ENCODE measurements around the gene PIGU. TPM values are rescaled to one million over a fixed set of nuclear protein-coding genes. Genes with fewer than 3 reads are reported as not detected.
"Not testable (repeated sequence)": the region's sequence is repeated elsewhere in the genome, so short reads cannot be mapped to it uniquely, and the experiment has no call there.

The PIGU gene
- total RNA-seq (17.3 TPM), polyA plus RNA-seq (19.1 TPM)

- no peaks in the 10 kb centered on the region for H3K4me1 ChIP-seq (ENCODE audit: insufficient read depth)
- under 1% methylated on average over 64 of the region's 64 CpGs for WGBS
- peak; percentile 89 for DNase-seq (ENCODE audit: extremely low spot score)
- H3K36me3 ChIP-seq (ENCODE audit: insufficient read depth), result no peaks in the 10 kb centered on the region
- peak within 1 kb of the TSS; percentile 4 for H3K27ac ChIP-seq (ENCODE audit: low read depth)
- peak within 1 kb of the TSS; percentile 66 for H3K4me3 ChIP-seq (ENCODE audit: low read depth, low read length)
Observed at GRCh38 chr20:34676642-34677373, at the start of gene PIGU. Gene PIGU (minus strand): TSS chr20:34677092. CDS start chr20:34677085, 7 bp downstream.

- no peak overlapping the region for H3K27ac ChIP-seq (ENCODE audit: low read depth)
- H3K36me3 ChIP-seq (ENCODE audit: insufficient read depth), result no peaks in the 10 kb centered on the region
- 85% methylated on average over 3 of the region's 3 CpGs for WGBS
- no peaks in the 10 kb centered on the region for H3K4me1 ChIP-seq (ENCODE audit: insufficient read depth)
- DNase-seq (ENCODE audit: extremely low spot score), result no peak
- no peak overlapping the region for H3K4me3 ChIP-seq (ENCODE audit: low read depth, low read length)
Observed at GRCh38 chr20:34724172-34724571, 47.3 kb upstream of the PIGU start.

- H3K4me1 ChIP-seq (ENCODE audit: insufficient read depth); H3K4me3 ChIP-seq (ENCODE audit: low read depth, low read length); H3K36me3 ChIP-seq (ENCODE audit: insufficient read depth); H3K27ac ChIP-seq (ENCODE audit: low read depth); DNase-seq (ENCODE audit: extremely low spot score): not testable (repeated sequence)
- 97% methylated on average over 3 of the region's 3 CpGs for whole genome bisulfite sequencing
Observed at GRCh38 chr20:34722560-34722959, 45.7 kb upstream of the PIGU start.

GRCh38 chr20:34720266-34720665 lies 43.4 kb upstream of the PIGU start:
- H3K36me3 ChIP-seq (ENCODE audit: insufficient read depth), result peaks cover 2% of the 10 kb centered on the region
- DNase-seq (ENCODE audit: extremely low spot score), result no peak
- 29% methylated on average over 2 of the region's 2 CpGs for WGBS
- H3K4me1 ChIP-seq (ENCODE audit: insufficient read depth), result no peaks in the 10 kb centered on the region
- H3K4me3 ChIP-seq (ENCODE audit: low read depth, low read length), result no peak overlapping the region
- H3K27ac ChIP-seq (ENCODE audit: low read depth), result no peak overlapping the region

GRCh38 chr20:34719242-34720017 lies 42.5 kb upstream of the PIGU start:
- H3K27ac ChIP-seq (ENCODE audit: low read depth); H3K4me3 ChIP-seq (ENCODE audit: low read depth, low read length); DNase-seq (ENCODE audit: extremely low spot score); H3K4me1 ChIP-seq (ENCODE audit: insufficient read depth); H3K36me3 ChIP-seq (ENCODE audit: insufficient read depth): not testable (repeated sequence)
- WGBS, result 93% methylated on average over 13 of the region's 13 CpGs

GRCh38 chr20:34717230-34718095 lies 40.6 kb upstream of the PIGU start:
- peaks cover 5% of the 10 kb centered on the region for H3K36me3 ChIP-seq (ENCODE audit: insufficient read depth)
- 88% methylated on average over 9 of the region's 9 CpGs for WGBS
- H3K4me3 ChIP-seq (ENCODE audit: low read depth, low read length), result no peak overlapping the region
- no peak overlapping the region for H3K27ac ChIP-seq (ENCODE audit: low read depth)
- DNase-seq (ENCODE audit: extremely low spot score), result no peak
- H3K4me1 ChIP-seq (ENCODE audit: insufficient read depth), result no peaks in the 10 kb centered on the region

GRCh38 chr20:34716921-34717229 lies 40.0 kb upstream of the PIGU start:
- H3K27ac ChIP-seq (ENCODE audit: low read depth), result no peak overlapping the region
- 95% methylated on average over 2 of the region's 2 CpGs for WGBS
- H3K36me3 ChIP-seq (ENCODE audit: insufficient read depth), result peaks cover 5% of the 10 kb centered on the region
- no peak overlapping the region for H3K4me3 ChIP-seq (ENCODE audit: low read depth, low read length)
- no peaks in the 10 kb centered on the region for H3K4me1 ChIP-seq (ENCODE audit: insufficient read depth)
- no peak for DNase-seq (ENCODE audit: extremely low spot score)

GRCh38 chr20:34715384-34715783 lies 38.5 kb upstream of the PIGU start:
- WGBS, result 95% methylated on average over 4 of the region's 4 CpGs
- Histone ChIP-seq H3K36me3 (ENCODE audit: insufficient read depth) (peaks cover 5% of the 10 kb centered on the region), H3K4me1 (ENCODE audit: insufficient read depth) (no peaks in the 10 kb centered on the region), H3K4me3 (ENCODE audit: low read depth, low read length) (no peak overlapping the region), H3K27ac (ENCODE audit: low read depth) (no peak overlapping the region)
- no peak for DNase-seq (ENCODE audit: extremely low spot score)

GRCh38 chr20:34713944-34714515 lies 37.1 kb upstream of the PIGU start:
- DNase-seq (ENCODE audit: extremely low spot score); H3K27ac ChIP-seq (ENCODE audit: low read depth); H3K4me3 ChIP-seq (ENCODE audit: low read depth, low read length); H3K36me3 ChIP-seq (ENCODE audit: insufficient read depth); H3K4me1 ChIP-seq (ENCODE audit: insufficient read depth): not testable (repeated sequence)
- 94% methylated on average over 10 of the region's 10 CpGs for WGBS

- 79% methylated on average over 1 of the region's 1 CpG for WGBS
- Histone ChIP-seq H3K36me3 (ENCODE audit: insufficient read depth) (peaks cover 5% of the 10 kb centered on the region), H3K4me3 (ENCODE audit: low read depth, low read length) (no peak overlapping the region), H3K4me1 (ENCODE audit: insufficient read depth) (no peaks in the 10 kb centered on the region), H3K27ac (ENCODE audit: low read depth) (no peak overlapping the region)
- no peak for DNase-seq (ENCODE audit: extremely low spot score)
Observed at GRCh38 chr20:34713194-34713943, 36.5 kb upstream of the PIGU start.

- no peak overlapping the region for H3K4me3 ChIP-seq (ENCODE audit: low read depth, low read length)
- 77% methylated on average over 5 of the region's 5 CpGs for WGBS
- DNase-seq (ENCODE audit: extremely low spot score), result no peak
- H3K4me1 ChIP-seq (ENCODE audit: insufficient read depth), result no peaks in the 10 kb centered on the region
- H3K36me3 ChIP-seq (ENCODE audit: insufficient read depth), result peaks cover 3% of the 10 kb centered on the region
- no peak overlapping the region for H3K27ac ChIP-seq (ENCODE audit: low read depth)
Observed at GRCh38 chr20:34712525-34713192, 35.8 kb upstream of the PIGU start.

- no peaks in the 10 kb centered on the region for H3K4me1 ChIP-seq (ENCODE audit: insufficient read depth)
- H3K36me3 ChIP-seq (ENCODE audit: insufficient read depth), result peaks cover 3% of the 10 kb centered on the region
Observed at GRCh38 chr20:34711813-34712430, 35.0 kb upstream of the PIGU start.

More at GRCh38 chr20:34711813-34712430, 35.0 kb upstream of the PIGU start:
- H3K27ac ChIP-seq (ENCODE audit: low read depth), result no peak overlapping the region
- 95% methylated on average over 3 of the region's 3 CpGs for WGBS
- no peak overlapping the region for H3K4me3 ChIP-seq (ENCODE audit: low read depth, low read length)
- DNase-seq (ENCODE audit: extremely low spot score), result no peak

All from urinary bladder (tissue), 4 donors.